Osteocyte (in vitro differentiated cells): Measurements from ENCODE around the gene GNB1. TPM values are rescaled to one million over a fixed set of nuclear protein-coding genes. Genes with fewer than 3 reads are reported as not detected.

Experiments used
- DNase-seq: peaks from one replicate; pipeline ENCODE4 v3.0.0; 2021; ENCODE audit warnings: mixed read lengths; ENCODE audit not compliant: unreplicated experiment; ENCODE audit errors: extremely low spot score
- H3K27ac Mint-ChIP-seq: one replicate; pipeline ENCODE4 v1.8.0; 2021; ENCODE audit warnings: mild to moderate bottlenecking, mixed read lengths; ENCODE audit not compliant: unreplicated experiment
- H3K27me3 Mint-ChIP-seq: one replicate; pipeline ENCODE4 v1.8.0; 2021; ENCODE audit warnings: mixed read lengths; ENCODE audit not compliant: unreplicated experiment
- H3K36me3 Mint-ChIP-seq: one replicate; pipeline ENCODE4 v1.8.0; 2021; ENCODE audit warnings: mixed read lengths; ENCODE audit not compliant: unreplicated experiment
- H3K4me1 Mint-ChIP-seq: one replicate; pipeline ENCODE4 v1.8.0; 2021; ENCODE audit warnings: mixed read lengths; ENCODE audit not compliant: unreplicated experiment
- H3K4me3 Mint-ChIP-seq: one replicate; pipeline ENCODE4 v1.8.0; 2021; ENCODE audit warnings: mild to moderate bottlenecking, moderate library complexity, mixed read lengths; ENCODE audit not compliant: unreplicated experiment
- H3K9me3 Mint-ChIP-seq: one replicate; pipeline ENCODE4 v1.8.0; 2021; ENCODE audit warnings: mixed read lengths; ENCODE audit not compliant: unreplicated experiment
- total RNA-seq: library from RNA; stranded (reverse); gene quantifications from 2 replicates; pipeline ENCODE4 v1.2.1, GENCODE V29; 2021
- TF ChIP-seq, protein P1 (sequence below): fragments of 200-600 bp; sonication (generic); IDR thresholded peaks from 2 replicates; pipeline ENCODE4 v1.5.0; 2021; ENCODE audit warnings: antibody characterized with exemption, mild to moderate bottlenecking, moderate library complexity

Gene GNB1
- total RNA-seq, 1 donor from 2014 or later = 407 TPM

DNA sequence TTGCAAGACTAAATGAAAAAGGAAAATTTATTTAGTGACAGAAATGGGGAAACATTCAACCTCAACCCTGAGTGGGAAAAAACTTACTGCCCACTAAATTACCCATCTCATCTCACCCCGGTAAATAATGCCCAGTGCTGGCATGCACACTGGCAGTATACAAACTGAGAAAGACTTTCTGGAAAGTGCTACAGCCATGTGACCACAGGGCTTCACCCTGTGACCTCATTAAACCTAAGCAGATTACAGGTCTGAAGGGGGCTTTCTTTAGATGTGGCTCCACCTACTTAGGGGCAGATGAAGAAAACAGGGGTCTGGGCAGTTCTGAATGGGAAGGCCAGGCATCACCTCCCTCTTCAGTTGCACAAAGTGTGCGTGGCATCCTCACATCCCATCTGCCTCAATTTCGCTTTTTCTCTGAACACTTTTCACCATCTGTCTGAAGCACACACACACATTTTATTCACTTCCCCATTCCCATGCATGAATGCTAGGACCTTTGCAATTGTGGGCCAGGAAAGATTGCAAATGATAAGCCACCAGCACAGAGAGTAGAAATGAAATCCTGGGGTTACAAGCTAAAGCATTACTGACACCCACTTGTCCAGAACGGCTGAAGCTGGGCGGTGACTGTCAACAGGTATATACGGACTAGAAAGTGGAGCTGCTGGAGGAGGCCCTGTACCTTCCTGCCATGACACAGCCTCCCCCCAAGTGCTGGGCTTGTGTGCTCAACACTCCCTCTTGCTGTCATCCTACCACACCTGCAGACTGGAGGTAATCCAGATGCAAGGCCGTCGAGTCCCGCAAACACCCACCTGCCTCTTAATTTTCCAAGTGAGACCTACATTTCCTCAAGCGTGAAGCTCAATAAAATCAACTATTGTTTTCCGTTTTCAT is 115.3 kb downstream of the GNB1 start:
- H3K9me3 Mint-ChIP-seq = peaks cover 4% of the 10 kb centered on the region
- DNase-seq = no peak
- H3K27me3 Mint-ChIP-seq = no peaks in the 10 kb centered on the region
- H3K27ac Mint-ChIP-seq = peak overlapping the region; percentile 5
- no peak overlapping the region for H3K4me3 Mint-ChIP-seq
- H3K4me1 Mint-ChIP-seq = peaks cover 33% of the 10 kb centered on the region
- peaks cover 13% of the 10 kb centered on the region for H3K36me3 Mint-ChIP-seq
- TF ChIP-seq, protein P1, sequence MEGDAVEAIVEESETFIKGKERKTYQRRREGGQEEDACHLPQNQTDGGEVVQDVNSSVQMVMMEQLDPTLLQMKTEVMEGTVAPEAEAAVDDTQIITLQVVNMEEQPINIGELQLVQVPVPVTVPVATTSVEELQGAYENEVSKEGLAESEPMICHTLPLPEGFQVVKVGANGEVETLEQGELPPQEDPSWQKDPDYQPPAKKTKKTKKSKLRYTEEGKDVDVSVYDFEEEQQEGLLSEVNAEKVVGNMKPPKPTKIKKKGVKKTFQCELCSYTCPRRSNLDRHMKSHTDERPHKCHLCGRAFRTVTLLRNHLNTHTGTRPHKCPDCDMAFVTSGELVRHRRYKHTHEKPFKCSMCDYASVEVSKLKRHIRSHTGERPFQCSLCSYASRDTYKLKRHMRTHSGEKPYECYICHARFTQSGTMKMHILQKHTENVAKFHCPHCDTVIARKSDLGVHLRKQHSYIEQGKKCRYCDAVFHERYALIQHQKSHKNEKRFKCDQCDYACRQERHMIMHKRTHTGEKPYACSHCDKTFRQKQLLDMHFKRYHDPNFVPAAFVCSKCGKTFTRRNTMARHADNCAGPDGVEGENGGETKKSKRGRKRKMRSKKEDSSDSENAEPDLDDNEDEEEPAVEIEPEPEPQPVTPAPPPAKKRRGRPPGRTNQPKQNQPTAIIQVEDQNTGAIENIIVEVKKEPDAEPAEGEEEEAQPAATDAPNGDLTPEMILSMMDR = no peak

DNA sequence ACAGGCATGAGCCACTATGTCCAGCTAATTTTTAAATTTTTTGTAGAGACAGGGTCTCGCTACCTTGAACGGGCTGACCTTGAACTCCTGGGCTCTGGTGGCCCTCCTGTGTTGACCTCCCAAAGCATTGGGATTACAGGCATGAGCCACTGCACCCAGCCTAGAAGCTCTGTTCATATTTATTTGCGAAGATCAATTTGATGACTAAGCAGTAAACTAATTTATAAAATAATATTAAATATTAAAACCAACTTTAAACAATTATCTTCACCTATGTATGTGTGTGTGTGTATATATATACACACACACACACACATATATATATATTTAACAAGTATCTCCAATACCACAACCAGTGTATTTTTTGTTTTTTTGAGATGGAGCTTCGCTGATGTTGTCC is 117.0 kb downstream of the GNB1 start:
- peaks cover 16% of the 10 kb centered on the region for H3K36me3 Mint-ChIP-seq
- DNase-seq = no peak
- TF ChIP-seq, protein P1 = no peak
- H3K9me3 Mint-ChIP-seq = peaks cover 4% of the 10 kb centered on the region
- no peaks in the 10 kb centered on the region for H3K27me3 Mint-ChIP-seq
- H3K27ac Mint-ChIP-seq = no peak overlapping the region
- no peak overlapping the region for H3K4me3 Mint-ChIP-seq
- peaks cover 20% of the 10 kb centered on the region for H3K4me1 Mint-ChIP-seq

DNA sequence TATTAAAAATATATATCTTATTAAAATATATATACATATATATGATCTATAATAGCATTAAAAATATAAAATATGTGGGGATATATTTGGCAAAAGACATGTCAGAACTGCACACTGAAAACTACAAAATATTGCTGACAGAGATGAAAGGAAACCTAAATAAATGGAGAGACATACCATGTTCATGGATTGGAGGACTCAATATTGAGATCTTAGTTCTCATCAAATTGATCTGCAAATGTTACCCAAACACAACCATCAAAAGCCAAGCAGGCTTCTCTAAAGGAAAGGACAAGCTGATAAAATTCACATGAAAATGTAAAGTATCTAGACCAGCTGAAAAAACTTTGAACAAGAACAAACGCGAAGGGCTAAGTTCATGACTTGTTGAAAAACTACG is 119.8 kb downstream of the GNB1 start:
- TF ChIP-seq, protein P1 = no peak
- Mint-ChIP-seq H3K4me3 (no peak overlapping the region), H3K27ac (no peak overlapping the region), H3K27me3 (no peaks in the 10 kb centered on the region), H3K4me1 (peaks cover 9% of the 10 kb centered on the region), H3K36me3 (peaks cover 21% of the 10 kb centered on the region), H3K9me3 (peaks cover 4% of the 10 kb centered on the region)
- no peak for DNase-seq

DNA sequence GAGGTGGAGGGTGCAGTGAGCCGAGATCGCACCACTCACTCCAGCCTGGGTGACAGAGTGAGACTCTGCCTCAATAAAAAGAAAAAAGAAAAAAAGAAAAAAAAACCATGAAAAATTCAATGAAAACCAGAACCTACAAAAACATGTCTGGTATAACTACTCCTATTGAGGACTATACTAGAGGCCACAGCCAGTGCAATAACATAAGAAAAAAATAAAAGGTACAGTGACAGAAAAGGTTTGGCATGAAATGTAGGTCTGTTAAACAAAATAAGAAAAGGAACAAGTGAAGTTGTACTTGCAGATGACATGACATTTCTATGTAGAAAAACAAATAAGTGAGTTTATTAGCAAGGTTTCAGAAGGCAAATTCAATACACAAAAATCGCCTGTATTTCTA is 120.8 kb downstream of the GNB1 start:
- peaks cover 4% of the 10 kb centered on the region for H3K9me3 Mint-ChIP-seq

More for the DNA sequence above, 120.8 kb downstream of the GNB1 start:
- no peaks in the 10 kb centered on the region for H3K27me3 Mint-ChIP-seq
- no peak for DNase-seq
- TF ChIP-seq, protein P1 = no peak
- H3K27ac Mint-ChIP-seq = no peak overlapping the region
- H3K4me3 Mint-ChIP-seq = no peak overlapping the region
- peaks cover 21% of the 10 kb centered on the region for H3K36me3 Mint-ChIP-seq
- H3K4me1 Mint-ChIP-seq = peaks cover 2% of the 10 kb centered on the region
